PC-9 (cell line): ENCODE results near the gene CCDC78.

Experiments
- EZH2 ChIP-seq: fragments of 200-600 bp; sonication (generic); IDR thresholded peaks from 2 replicates; pipeline ENCODE4 v1.8.0; 2017; ENCODE audit warnings: antibody characterized with exemption, low read depth
- TF ChIP-seq, protein P1 (sequence below): fragments of 200-600 bp; sonication (generic); conservative IDR thresholded peaks from 2 replicates; pipeline ENCODE4 v1.6.1; 2017; ENCODE audit warnings: mixed run types, antibody characterized with exemption, mild to moderate bottlenecking, moderate library complexity

DNA sequence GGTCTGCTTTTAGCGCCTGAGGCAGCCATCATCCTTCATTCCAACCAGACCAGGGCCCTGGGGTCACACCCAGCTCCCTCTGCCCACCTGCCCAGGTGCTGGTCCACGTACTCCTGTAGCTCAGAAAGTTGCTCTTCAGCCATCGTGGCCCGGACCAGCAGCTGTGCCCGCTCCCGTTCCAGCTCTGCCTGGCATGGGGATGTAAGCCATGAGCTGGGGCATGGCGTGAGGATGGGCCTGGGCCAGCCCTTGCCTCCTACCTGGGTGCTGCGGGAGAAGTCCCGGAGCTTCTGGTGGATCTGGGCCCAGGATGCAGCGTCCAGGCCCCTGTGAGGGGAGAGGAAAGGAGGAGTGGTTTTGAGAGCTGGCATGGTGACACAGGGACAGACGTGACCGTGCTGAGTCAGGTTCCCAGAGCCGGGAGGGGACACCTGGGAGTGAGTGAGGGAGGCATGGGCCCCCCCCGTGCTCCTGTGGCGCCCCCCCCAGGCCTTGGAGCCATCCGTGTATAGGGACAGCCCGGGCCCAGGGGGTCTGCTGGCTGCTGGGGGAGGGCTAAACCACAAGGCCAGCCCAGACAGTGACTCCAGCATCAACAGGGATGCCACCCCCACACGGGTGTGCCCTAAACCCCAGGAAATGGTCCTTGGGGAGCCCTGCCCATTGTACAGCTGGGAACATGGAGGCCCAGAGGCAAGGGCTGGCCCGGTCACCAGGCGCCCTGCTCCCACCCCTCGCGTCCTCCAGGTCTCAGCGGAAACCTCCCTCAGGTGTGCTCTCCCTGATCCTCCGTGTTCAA lies 3.2 kb downstream of the CCDC78 start:
- TF ChIP-seq, protein P1, sequence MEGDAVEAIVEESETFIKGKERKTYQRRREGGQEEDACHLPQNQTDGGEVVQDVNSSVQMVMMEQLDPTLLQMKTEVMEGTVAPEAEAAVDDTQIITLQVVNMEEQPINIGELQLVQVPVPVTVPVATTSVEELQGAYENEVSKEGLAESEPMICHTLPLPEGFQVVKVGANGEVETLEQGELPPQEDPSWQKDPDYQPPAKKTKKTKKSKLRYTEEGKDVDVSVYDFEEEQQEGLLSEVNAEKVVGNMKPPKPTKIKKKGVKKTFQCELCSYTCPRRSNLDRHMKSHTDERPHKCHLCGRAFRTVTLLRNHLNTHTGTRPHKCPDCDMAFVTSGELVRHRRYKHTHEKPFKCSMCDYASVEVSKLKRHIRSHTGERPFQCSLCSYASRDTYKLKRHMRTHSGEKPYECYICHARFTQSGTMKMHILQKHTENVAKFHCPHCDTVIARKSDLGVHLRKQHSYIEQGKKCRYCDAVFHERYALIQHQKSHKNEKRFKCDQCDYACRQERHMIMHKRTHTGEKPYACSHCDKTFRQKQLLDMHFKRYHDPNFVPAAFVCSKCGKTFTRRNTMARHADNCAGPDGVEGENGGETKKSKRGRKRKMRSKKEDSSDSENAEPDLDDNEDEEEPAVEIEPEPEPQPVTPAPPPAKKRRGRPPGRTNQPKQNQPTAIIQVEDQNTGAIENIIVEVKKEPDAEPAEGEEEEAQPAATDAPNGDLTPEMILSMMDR = no peak
- no peak for TF ChIP-seq EZH2
